EH (cell line): ENCODE results near the gene TBC1D1.
"Not testable (repeated sequence)": the region's sequence is repeated elsewhere in the genome, so short reads cannot be mapped to it uniquely, and the experiment has no call there.

ENCODE experiments used
- DNase-seq: peaks from one replicate; pipeline ENCODE4 v3.0.0-alpha.2; 2015; ENCODE audit warnings: low read depth

Gene TBC1D1

GRCh38 chr4:37968747-37969146 is 77.9 kb downstream of the TBC1D1 start:
- peak; percentile 44 for DNase-seq

GRCh38 chr4:37970702-37971101 is 79.8 kb downstream of the TBC1D1 start:
- DNase-seq = peak; percentile 78

- DNase-seq = no peak
Measured at GRCh38 chr4:37971202-37971601, 80.3 kb downstream of the TBC1D1 start.

- no peak for DNase-seq
Measured at GRCh38 chr4:37973441-37973840, 82.6 kb downstream of the TBC1D1 start.

- DNase-seq = not testable (repeated sequence)
Measured at GRCh38 chr4:37975321-37975822, 84.5 kb downstream of the TBC1D1 start.

GRCh38 chr4:37976507-37976906 is 85.6 kb downstream of the TBC1D1 start:
- DNase-seq = no peak

- peak; percentile 77 for DNase-seq
Measured at GRCh38 chr4:37976991-37977470, 86.1 kb downstream of the TBC1D1 start.

GRCh38 chr4:37977471-37978247 is 86.8 kb downstream of the TBC1D1 start:
- peak; percentile 69 for DNase-seq

GRCh38 chr4:37978248-37978924 is 87.5 kb downstream of the TBC1D1 start:
- peak; percentile 48 for DNase-seq

GRCh38 chr4:37980246-37980645 is 89.4 kb downstream of the TBC1D1 start:
- no peak for DNase-seq

- DNase-seq = peak; percentile 26
Measured at GRCh38 chr4:37981425-37981824, 90.5 kb downstream of the TBC1D1 start.

GRCh38 chr4:37981844-37982720 is 91.2 kb downstream of the TBC1D1 start:
- DNase-seq = peak; percentile 88

- no peak for DNase-seq
Measured at GRCh38 chr4:37982736-37983135, 91.9 kb downstream of the TBC1D1 start.

GRCh38 chr4:37983951-37984350 is 93.1 kb downstream of the TBC1D1 start:
- peak; percentile 69 for DNase-seq

GRCh38 chr4:37985730-37986275 is 94.9 kb downstream of the TBC1D1 start:
- DNase-seq = no peak

GRCh38 chr4:37988670-37989069 is 97.8 kb downstream of the TBC1D1 start:
- no peak for DNase-seq

GRCh38 chr4:37989398-37990260 is 98.7 kb downstream of the TBC1D1 start:
- peak; percentile 36 for DNase-seq

GRCh38 chr4:37990731-37991245 is 99.9 kb downstream of the TBC1D1 start:
- no peak for DNase-seq

- DNase-seq = no peak
Measured at GRCh38 chr4:37991623-37992410, 100.9 kb downstream of the TBC1D1 start.

GRCh38 chr4:37993806-37994205 is 102.9 kb downstream of the TBC1D1 start:
- no peak for DNase-seq
